Stimulated activated naive B cell treated with anti-CD40 and anti-IgM and Interleukin-4, amounts not matched to agents 10 μg/mL and 1 μg/mL and 100 μg/mL, for 72 hours (primary cell): ENCODE data around the gene CMTM2.

Experiments used
- ATAC-seq, 2 donors: fragments of 150-1000 bp; cut with Tn5 transposase; replicated peaks; 2 replicates each; pipeline ENCODE4 v1.10.0; 2021; ENCODE audit warnings: moderate library complexity in 1 of 2
- DNase-seq: peaks from one replicate; pipeline ENCODE4 v3.0.0; 2021
- H3K27ac Mint-ChIP-seq: one replicate; pipeline ENCODE4 v1.8.0; 2022; ENCODE audit warnings: mild to moderate bottlenecking, mixed read lengths
- H3K27me3 Mint-ChIP-seq, 2 donors: one replicate each; pipeline ENCODE4 v1.8.0; 2022; ENCODE audit warnings: mixed read lengths in 2 of 2
- H3K36me3 Mint-ChIP-seq, 2 donors: one replicate each; pipeline ENCODE4 v1.8.0; 2022; ENCODE audit warnings: mixed read lengths in 2 of 2, mild to moderate bottlenecking in 1 of 2
- H3K4me1 Mint-ChIP-seq, 2 donors: one replicate each; pipeline ENCODE4 v1.8.0; 2022; ENCODE audit warnings: mixed read lengths in 2 of 2, mild to moderate bottlenecking in 1 of 2
- H3K4me3 Mint-ChIP-seq, 2 donors: one replicate each; pipeline ENCODE4 v1.8.0; 2022; ENCODE audit warnings: mild to moderate bottlenecking in 2 of 2, mixed read lengths in 2 of 2, moderate library complexity in 1 of 2
- H3K9me3 Mint-ChIP-seq, 2 donors: one replicate each; pipeline ENCODE4 v1.8.0; 2022; ENCODE audit warnings: mixed read lengths in 2 of 2, mild to moderate bottlenecking in 1 of 2

Gene CMTM2

GRCh38 chr16:66578651-66579531 lies at the start of gene CMTM2:
Gene CMTM2 (plus strand): TSS chr16:66579463. CDS start chr16:66579608, 145 bp downstream.
- ATAC-seq (peak; percentile 34 to 58), DNase-seq (no peak)
- peaks cover 0 to 1% of the 10 kb centered on the region in 2 donors for H3K9me3 Mint-ChIP-seq
- H3K4me3 Mint-ChIP-seq: peak within 1 kb of the TSS; percentile 71 to 73
- H3K27me3 Mint-ChIP-seq: peaks cover 50 to 60% of the 10 kb centered on the region in 2 donors
- no peak within 1 kb of the TSS for H3K27ac Mint-ChIP-seq
- H3K36me3 Mint-ChIP-seq: no peaks in the 10 kb centered on the region
- peaks cover 17 to 22% of the 10 kb centered on the region in 2 donors for H3K4me1 Mint-ChIP-seq

- ATAC-seq: no peak
- DNase-seq: no peak
- H3K9me3 Mint-ChIP-seq: no peaks in the 10 kb centered on the region
- peaks cover 27 to 46% of the 10 kb centered on the region in 2 donors for H3K4me1 Mint-ChIP-seq
- H3K27ac Mint-ChIP-seq: no peak overlapping the region
- peaks cover 4 to 15% of the 10 kb centered on the region in 2 donors for H3K36me3 Mint-ChIP-seq
- H3K4me3 Mint-ChIP-seq: no peak overlapping the region
- peaks cover 2 to 6% of the 10 kb centered on the region in 2 donors for H3K27me3 Mint-ChIP-seq
Measured at GRCh38 chr16:66529475-66529874, 49.8 kb upstream of the CMTM2 start.

GRCh38 chr16:66534376-66534799 lies 44.9 kb upstream of the CMTM2 start:
- Mint-ChIP-seq H3K4me1 (peaks cover 25 to 32% of the 10 kb centered on the region in 2 donors), H3K9me3 (no peaks in the 10 kb centered on the region), H3K4me3 (no peak overlapping the region), H3K27me3 (peaks cover 3 to 11% of the 10 kb centered on the region in 2 donors), H3K27ac (no peak overlapping the region), H3K36me3 (peaks cover 4 to 11% of the 10 kb centered on the region in 2 donors)
- no peak for DNase-seq
- ATAC-seq: no peak

GRCh38 chr16:66536525-66536924 lies 42.7 kb upstream of the CMTM2 start:
- Mint-ChIP-seq H3K27ac (no peak overlapping the region), H3K9me3 (no peaks in the 10 kb centered on the region), H3K4me3 (no peak overlapping the region), H3K27me3 (peaks cover 3 to 5% of the 10 kb centered on the region in 2 donors), H3K4me1 (peaks cover 28 to 40% of the 10 kb centered on the region in 2 donors), H3K36me3 (peaks cover 4 to 6% of the 10 kb centered on the region in 2 donors)
- ATAC-seq (no peak), DNase-seq (no peak)

- H3K27ac Mint-ChIP-seq: no peak overlapping the region
Measured at GRCh38 chr16:66537236-66537635, 42.0 kb upstream of the CMTM2 start.

GRCh38 chr16:66538910-66539309 lies 40.4 kb upstream of the CMTM2 start:
- H3K36me3 Mint-ChIP-seq: peaks cover 4 to 6% of the 10 kb centered on the region in 2 donors
- H3K4me1 Mint-ChIP-seq: peaks cover 32 to 46% of the 10 kb centered on the region in 2 donors
- DNase-seq (no peak), ATAC-seq (no peak)
- H3K4me3 Mint-ChIP-seq: peak overlapping the region in 1 of 2 donors; percentile 57
- H3K27ac Mint-ChIP-seq: peak overlapping the region; percentile 42
- no peaks in the 10 kb centered on the region for H3K9me3 Mint-ChIP-seq
- peaks cover 3 to 5% of the 10 kb centered on the region in 2 donors for H3K27me3 Mint-ChIP-seq

More at GRCh38 chr16:66537236-66537635, 42.0 kb upstream of the CMTM2 start:
- Mint-ChIP-seq H3K4me1 (peaks cover 28 to 40% of the 10 kb centered on the region in 2 donors), H3K36me3 (peaks cover 4 to 6% of the 10 kb centered on the region in 2 donors), H3K9me3 (no peaks in the 10 kb centered on the region), H3K27me3 (peaks cover 3 to 5% of the 10 kb centered on the region in 2 donors), H3K4me3 (no peak overlapping the region)
- DNase-seq: no peak
- ATAC-seq: no peak

- peaks cover 35 to 54% of the 10 kb centered on the region in 2 donors for H3K4me1 Mint-ChIP-seq
- H3K9me3 Mint-ChIP-seq: no peaks in the 10 kb centered on the region
- peaks cover 3% of the 10 kb centered on the region in 2 donors for H3K36me3 Mint-ChIP-seq
- ATAC-seq: peak; percentile 63 to 79
- peaks cover 0 to 5% of the 10 kb centered on the region in 2 donors for H3K27me3 Mint-ChIP-seq
- no peak overlapping the region for H3K27ac Mint-ChIP-seq
- DNase-seq: no peak
- no peak overlapping the region for H3K4me3 Mint-ChIP-seq
Measured at GRCh38 chr16:66539623-66540469, 39.4 kb upstream of the CMTM2 start.

GRCh38 chr16:66541388-66542355 lies 37.6 kb upstream of the CMTM2 start:
- H3K9me3 Mint-ChIP-seq: no peaks in the 10 kb centered on the region
- no peak for DNase-seq
- H3K4me1 Mint-ChIP-seq: peaks cover 40 to 66% of the 10 kb centered on the region in 2 donors
- H3K27me3 Mint-ChIP-seq: peaks cover 0 to 5% of the 10 kb centered on the region in 2 donors
- H3K27ac Mint-ChIP-seq: no peak overlapping the region
- peaks cover 3% of the 10 kb centered on the region in 2 donors for H3K36me3 Mint-ChIP-seq
- ATAC-seq: no peak
- H3K4me3 Mint-ChIP-seq: no peak overlapping the region

- no peak for DNase-seq
- H3K27me3 Mint-ChIP-seq: peaks cover 0 to 5% of the 10 kb centered on the region in 2 donors
- ATAC-seq: no peak
- no peak overlapping the region for H3K27ac Mint-ChIP-seq
- no peak overlapping the region for H3K4me3 Mint-ChIP-seq
- peaks cover 3% of the 10 kb centered on the region in 2 donors for H3K36me3 Mint-ChIP-seq
- H3K9me3 Mint-ChIP-seq: no peaks in the 10 kb centered on the region
- H3K4me1 Mint-ChIP-seq: peaks cover 41 to 66% of the 10 kb centered on the region in 2 donors
Measured at GRCh38 chr16:66542396-66542795, 36.9 kb upstream of the CMTM2 start.

GRCh38 chr16:66543541-66543940 lies 35.7 kb upstream of the CMTM2 start:
- Mint-ChIP-seq H3K27ac (peak overlapping the region; percentile 63), H3K4me1 (peaks cover 45 to 68% of the 10 kb centered on the region in 2 donors), H3K9me3 (no peaks in the 10 kb centered on the region), H3K27me3 (no peaks in the 10 kb centered on the region), H3K36me3 (no peaks in the 10 kb centered on the region), H3K4me3 (no peak overlapping the region)
- ATAC-seq (no peak), DNase-seq (no peak)

- Mint-ChIP-seq H3K9me3 (no peaks in the 10 kb centered on the region), H3K27me3 (no peaks in the 10 kb centered on the region), H3K27ac (peak overlapping the region; percentile 63), H3K4me3 (peak overlapping the region in 1 of 2 donors; percentile 22), H3K4me1 (peaks cover 48 to 69% of the 10 kb centered on the region in 2 donors), H3K36me3 (no peaks in the 10 kb centered on the region)
- DNase-seq: no peak
- peak in 1 of 2 donors; percentile 33 for ATAC-seq
Measured at GRCh38 chr16:66544016-66544757, 35.1 kb upstream of the CMTM2 start.

GRCh38 chr16:66547101-66547989 lies 31.9 kb upstream of the CMTM2 start:
- DNase-seq (no peak), ATAC-seq (no peak)
- H3K27ac Mint-ChIP-seq: no peak overlapping the region
- H3K9me3 Mint-ChIP-seq: peaks cover 0 to under 1% of the 10 kb centered on the region in 2 donors
- peaks cover 0 to 2% of the 10 kb centered on the region in 2 donors for H3K27me3 Mint-ChIP-seq
- H3K4me1 Mint-ChIP-seq: peaks cover 54 to 72% of the 10 kb centered on the region in 2 donors
- H3K4me3 Mint-ChIP-seq: no peak overlapping the region
- peaks cover under 1 to 2% of the 10 kb centered on the region in 2 donors for H3K36me3 Mint-ChIP-seq
